Hypothalamus (tissue), 51 donors: ENCODE measurements around the gene UGT1A9.
"Not testable (repeated sequence)": the region's sequence is repeated elsewhere in the genome, so short reads cannot be mapped to it uniquely, and the experiment has no call there.

ENCODE experiments used
- DNase-seq, 51 donors: peaks; one replicate each; lab custom pipeline; 2025; lab: John Stamatoyannopoulos, UW

The UGT1A9 gene

DNA sequence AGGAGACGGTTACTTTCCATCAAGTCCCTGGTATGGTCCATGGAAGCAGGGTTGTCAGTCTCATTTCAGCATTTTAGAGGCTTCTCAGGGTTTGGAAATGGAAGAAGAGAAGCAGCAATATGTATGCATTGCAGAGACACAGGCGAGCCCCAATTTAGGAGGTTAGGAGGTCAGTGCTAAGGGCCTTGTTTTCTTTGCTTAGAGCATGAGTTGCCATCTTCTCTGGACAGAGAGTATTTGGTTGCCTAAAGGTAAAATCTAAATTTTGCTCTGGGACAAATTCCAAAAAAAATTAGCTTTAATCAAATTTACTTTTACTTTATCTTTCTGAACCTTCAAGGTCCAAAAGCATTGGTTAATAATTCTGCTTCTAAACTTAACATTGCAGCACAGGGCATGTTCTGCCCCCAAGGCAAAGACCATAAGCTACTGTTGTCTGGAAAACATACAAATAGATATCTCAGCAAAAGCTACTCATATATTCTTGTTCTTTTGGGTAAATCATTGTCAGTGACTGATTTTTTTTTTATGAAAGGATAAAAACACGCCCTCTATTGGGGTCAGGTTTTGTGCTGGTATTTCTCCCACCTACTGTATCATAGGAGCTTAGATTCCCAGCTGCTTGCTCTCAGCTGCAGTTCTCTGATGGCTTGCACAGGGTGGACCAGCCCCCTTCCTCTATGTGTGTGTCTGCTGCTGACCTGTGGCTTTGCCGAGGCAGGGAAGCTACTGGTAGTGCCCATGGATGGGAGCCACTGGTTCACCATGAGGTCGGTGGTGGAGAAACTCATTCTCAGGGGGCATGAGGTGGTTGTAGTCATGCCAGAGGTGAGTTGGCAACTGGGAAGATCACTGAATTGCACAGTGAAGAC lies at the start of gene UGT1A9:
Gene UGT1A9, plus strand, starts transcription at position 609 of the 872 bp plus-strand sequence. Its CDS starts 37 bp downstream, at position 646.
- no peak for DNase-seq

DNA sequence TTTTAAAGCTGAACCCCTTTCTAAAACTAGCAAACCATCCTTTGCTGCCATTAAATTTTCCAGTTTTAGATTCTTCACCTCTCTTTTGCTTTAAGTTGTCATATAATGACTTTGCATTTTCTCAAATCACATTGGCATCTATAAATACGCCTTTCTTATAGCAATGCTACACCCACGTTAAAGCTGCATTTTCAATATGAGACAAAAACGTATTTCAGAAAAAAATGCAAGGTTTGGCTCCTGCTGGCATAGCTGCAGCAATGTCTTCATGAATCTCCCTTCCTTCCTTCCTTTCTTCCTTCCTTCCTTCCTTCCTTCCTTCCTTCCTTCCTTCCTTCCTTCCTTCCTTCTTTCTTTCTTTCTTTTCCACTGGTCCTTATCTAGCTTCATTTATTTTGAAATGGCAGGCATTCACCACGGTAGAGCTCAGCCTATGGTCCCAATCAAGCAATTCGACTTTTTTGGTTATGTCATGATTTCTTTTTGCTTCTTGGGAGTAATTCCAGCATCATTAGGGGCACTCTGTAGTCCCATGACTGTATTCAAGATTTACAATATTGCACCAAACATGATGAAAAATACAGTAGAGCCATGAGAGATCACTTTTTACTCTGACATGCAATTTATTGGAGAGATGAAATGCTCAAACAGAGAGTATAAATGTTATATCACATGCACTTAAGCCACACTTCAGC lies 44.2 kb upstream of the UGT1A9 start:
- DNase-seq, result no peak

DNA sequence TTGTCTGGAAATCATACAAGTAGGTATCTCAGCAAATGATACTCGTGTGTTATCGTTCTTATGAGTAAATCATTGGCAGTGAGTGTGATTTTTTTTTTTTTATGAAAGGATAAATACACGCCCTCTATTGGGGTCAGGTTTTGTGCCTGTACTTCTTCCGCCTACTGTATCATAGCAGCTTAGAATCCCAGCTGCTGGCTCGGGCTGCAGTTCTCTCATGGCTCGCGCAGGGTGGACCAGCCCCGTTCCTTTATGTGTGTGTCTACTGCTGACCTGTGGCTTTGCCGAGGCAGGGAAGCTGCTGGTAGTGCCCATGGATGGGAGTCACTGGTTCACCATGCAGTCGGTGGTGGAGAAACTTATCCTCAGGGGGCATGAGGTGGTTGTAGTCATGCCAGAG lies 35.4 kb upstream of the UGT1A9 start, which contains the start of gene UGT1A10:
Gene UGT1A10, plus strand, starts transcription at position 143 of the 400 bp plus-strand sequence. Its CDS starts 75 bp downstream, at position 218.
- DNase-seq, result not testable (repeated sequence)

DNA sequence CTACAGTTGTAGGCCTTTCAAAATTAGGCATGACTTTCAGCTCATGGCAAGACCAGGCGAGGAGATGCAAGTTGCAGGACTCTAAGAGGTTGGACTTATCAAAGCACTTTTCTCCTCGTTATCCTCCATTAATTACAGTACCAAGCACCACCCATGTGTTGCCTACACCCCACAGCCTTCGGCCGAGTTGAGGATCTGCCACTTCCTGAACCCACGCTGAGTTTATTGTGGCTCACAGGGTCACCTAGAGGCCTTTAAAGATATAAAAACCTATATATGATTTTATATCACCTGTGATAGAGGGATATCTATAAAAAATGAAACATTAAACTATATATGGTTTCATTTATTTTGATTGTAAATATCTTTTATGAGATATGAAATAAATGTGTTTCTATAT lies 32.9 kb upstream of the UGT1A9 start:
- DNase-seq, result no peak

- DNase-seq, result no peak
These were observed 31.8 kb upstream of the UGT1A9 start for GRCh38 chr2:233639860-233640259.

DNA sequence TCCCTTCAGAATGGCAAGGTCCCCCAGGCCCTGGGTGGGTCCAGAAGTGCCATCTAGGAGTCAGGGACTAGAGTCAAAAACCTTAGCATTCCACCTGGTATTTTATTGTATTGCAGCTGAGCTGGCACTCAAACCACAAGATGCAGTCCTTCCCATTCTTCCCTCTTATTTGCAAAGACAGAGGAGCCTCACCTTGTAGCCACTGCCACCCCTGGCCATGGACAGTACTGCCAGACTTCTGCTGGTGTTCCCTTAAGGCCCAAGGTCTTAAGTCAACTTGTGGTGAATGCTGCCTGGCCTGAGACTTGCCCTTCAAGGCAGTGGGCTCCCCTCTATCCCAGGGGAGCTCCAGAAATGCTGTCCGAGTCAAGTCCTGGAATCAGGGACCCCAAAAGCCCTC lies 28.6 kb upstream of the UGT1A9 start:
- DNase-seq, result no peak

DNA sequence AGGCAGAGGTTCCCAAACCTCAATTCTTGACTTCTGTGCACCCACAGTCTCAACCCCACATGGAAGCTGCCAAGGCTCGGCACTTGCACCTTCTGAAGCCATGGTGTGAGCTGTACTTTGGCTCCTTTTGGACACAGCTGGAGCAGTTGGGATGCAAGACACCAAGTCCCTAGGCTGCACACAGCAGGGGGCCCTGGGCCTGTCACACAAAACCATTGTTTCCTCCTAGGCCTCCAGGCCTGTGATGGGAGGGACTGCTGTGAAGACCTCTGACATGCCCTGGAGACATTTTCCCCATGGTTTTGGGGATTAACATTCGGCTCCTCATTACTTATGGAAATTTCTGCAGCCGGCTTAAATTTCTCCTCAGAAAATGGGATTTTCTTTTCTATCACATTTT lies 25.7 kb upstream of the UGT1A9 start:
- DNase-seq, result not testable (repeated sequence)

- no peak for DNase-seq
These were observed 20.7 kb upstream of the UGT1A9 start for GRCh38 chr2:233650981-233651380.

DNA sequence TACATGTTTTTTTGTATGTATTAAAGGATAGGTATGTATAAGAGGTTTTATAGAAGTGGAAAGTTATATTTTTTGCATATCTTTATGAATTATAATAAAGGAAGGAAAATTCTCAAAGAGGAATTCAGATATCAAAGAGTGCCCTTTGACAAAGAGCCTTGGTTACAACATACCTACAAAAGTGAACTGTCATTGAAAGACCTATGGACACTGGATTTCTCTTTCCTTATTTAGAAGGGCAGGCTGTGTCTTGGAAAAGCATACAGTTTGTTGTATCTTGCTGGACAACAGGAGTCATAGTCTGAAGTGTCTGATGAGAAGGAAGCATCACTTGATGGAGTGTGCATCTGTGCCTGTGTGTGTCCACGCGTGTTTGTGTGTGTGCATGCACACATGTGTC lies 20.3 kb upstream of the UGT1A9 start:
- no peak for DNase-seq

GRCh38 chr2:233654501-233654900 lies 17.2 kb upstream of the UGT1A9 start:
- DNase-seq, result no peak

DNA sequence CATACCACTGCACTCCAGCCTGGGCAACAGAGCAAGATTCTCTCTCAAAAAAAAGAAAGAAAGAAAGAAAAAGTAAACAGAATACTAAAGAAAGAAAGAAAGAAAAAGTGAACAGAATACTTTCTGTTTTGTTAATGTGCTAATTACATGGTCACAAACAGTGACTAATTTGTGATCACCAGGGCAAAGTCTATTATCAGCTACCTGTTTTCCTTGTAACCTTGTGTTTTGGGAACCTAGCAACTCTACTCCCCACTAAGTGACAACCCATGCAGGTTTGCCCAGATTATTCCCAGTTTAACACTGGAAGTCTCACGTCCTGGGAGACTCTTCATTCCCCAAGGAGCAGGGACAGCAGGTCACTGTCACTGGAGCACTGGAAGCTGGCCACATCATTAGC lies 16.7 kb upstream of the UGT1A9 start:
- DNase-seq, result no peak

GRCh38 chr2:233655943-233656342 lies 15.8 kb upstream of the UGT1A9 start:
- not testable (repeated sequence) for DNase-seq

GRCh38 chr2:233656443-233656842 lies 15.3 kb upstream of the UGT1A9 start:
- no peak for DNase-seq

DNA sequence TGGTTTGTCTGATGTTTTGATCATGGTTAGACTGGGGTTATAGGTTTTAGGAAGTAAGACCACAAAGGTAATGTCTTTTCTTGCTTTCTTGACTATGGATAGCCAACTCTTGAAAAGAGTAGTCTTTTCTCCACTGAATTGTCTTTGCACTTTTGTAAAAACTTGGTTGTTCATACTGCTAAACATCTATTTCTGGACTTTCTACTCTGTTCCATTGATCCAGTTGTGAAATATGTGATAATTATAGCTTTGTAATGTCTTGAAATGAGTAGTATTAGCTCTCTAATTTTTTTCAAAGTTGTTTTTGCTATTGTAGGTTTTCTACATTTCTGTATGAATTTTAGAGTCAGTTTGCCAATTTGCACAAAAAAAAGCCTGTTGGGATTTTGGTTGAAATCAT lies 13.1 kb upstream of the UGT1A9 start:
- DNase-seq, result no peak

DNA sequence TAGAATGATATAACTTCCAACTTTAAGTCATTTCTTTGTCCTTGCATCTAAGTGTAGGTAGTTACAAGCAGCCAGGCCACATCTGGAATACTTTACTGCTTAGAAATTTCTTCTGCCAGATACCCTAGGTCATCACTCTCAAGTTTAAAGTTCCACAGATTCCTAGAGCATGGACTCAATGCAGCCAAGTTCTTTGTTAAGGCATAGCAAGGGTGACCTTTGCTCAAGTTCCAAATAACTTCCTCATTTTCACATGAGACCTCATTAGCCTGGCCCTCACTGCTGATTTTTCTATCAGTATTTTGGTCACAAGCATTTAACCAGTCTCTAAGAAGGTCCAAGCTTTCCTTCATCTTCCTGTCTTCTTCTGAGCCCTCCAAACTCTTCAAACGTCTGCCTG lies 7.8 kb upstream of the UGT1A9 start:
- no peak for DNase-seq

- no peak for DNase-seq
These were observed 3.0 kb upstream of the UGT1A9 start for GRCh38 chr2:233668605-233669260.

DNA sequence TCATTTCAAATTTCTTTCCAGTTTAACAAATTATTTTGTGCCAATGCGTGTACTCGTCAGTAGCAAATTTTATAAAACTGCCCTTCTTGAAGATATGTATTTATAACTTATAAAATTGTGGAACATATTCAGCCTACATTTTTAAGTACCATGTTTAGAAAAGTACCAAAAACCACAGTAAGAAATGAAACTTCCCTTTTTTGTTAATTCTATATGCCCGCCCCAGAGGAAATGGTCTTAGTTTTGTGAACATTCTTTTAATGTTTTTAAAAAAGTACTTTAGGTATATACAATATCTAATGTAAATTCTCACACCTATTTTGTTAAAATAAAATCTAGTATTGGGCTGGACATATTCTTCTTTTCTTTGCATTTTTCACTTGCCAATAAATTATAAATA lies 1.2 kb downstream of the UGT1A9 start:
- DNase-seq, result no peak

DNA sequence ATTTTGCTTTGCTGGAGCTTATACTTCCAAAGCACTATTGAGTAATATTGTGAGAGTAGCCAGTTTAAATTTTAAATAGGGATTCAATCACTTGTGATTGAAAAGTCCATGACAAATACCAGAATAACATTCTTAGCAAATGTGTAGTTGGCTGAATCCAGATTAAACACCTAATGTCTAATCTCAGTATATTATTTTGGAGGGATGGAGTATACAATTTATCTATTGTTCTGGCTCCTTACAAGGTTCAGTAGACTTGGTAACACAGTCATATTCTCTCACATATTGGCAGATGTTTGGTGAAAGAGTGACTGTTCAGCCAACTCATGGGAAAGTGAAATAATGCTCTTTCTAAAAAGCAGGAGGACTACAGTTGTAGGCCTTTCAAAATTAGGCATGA lies 2.2 kb downstream of the UGT1A9 start:
- no peak for DNase-seq

DNA sequence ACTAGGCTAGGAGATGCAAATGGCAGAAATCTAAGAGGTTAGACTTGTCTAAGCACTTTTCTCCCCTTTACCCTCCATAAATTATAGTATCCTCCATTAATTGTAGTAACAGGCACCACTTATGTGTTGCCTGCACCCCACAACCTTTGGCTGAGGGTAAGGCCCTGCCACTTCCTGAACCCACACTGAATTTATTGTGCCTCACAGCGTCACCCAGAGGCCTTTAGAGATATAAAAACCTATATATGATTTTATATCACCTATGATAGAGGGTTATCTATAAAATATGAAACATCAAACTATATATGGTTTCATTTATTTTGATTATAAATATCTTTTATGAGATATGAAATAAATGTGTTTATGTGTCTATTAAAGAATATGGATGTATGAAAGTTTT lies 2.6 kb downstream of the UGT1A9 start:
- DNase-seq, result no peak

DNA sequence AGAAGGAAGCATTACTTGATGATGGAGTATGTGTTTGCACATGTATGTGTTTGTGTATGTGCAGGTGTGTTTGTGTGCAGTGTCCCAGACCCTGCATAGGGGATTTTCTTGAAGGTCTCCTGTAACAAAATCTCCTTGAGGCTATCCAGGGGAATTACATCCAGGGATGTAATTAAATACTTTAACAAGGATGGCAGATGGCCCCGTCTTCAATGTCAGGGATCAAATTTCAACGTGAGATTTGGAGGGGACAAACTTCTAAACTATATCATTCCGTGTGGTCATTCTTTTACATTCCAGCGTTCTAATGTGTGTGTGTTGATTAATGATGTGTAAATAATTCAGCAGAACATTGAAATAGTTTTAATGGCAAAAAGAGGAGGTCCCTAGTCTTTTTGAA lies 3.3 kb downstream of the UGT1A9 start:
- DNase-seq, result no peak

- no peak for DNase-seq
These were observed 4.3 kb downstream of the UGT1A9 start for GRCh38 chr2:233676046-233676445.
